ENCODE measurements around the gene BMS1. TPM values are rescaled to one million over a fixed set of nuclear protein-coding genes. Genes with fewer than 3 reads are reported as not detected.
"Not testable (repeated sequence)": the region's sequence is repeated elsewhere in the genome, so short reads cannot be mapped to it uniquely, and the experiment has no call there.

Gene BMS1
- total RNA-seq, 1 experiment from 2014 or later, result 36.3 TPM

GRCh38 chr10:42827201-42827600, 44.6 kb downstream of the BMS1 start:
- Histone ChIP-seq H3K27me3 (replicated peaks; ENCODE audit: control insufficient read depth, insufficient read depth, low read length) (no peaks in the 10 kb centered on the region), H3K4me3 (ENCODE audit: low read depth, low read length) (no peak overlapping the region), H3K4me1 (no peaks in the 10 kb centered on the region), H3K9me3 (no peaks in the 10 kb centered on the region), H3K36me3 (ENCODE audit: control insufficient read depth, insufficient read depth, low read length) (peaks cover 2% of the 10 kb centered on the region)
- Mint-ChIP-seq H3K27me3 (ENCODE audit: insufficient read depth, unreplicated experiment) (no peaks in the 10 kb centered on the region), H3K4me3 (ENCODE audit: unreplicated experiment) (no peak overlapping the region), H3K36me3 (ENCODE audit: insufficient read depth, unreplicated experiment) (peaks cover 89% of the 10 kb centered on the region), H3K27ac (ENCODE audit: unreplicated experiment) (no peak overlapping the region), H3K9me3 (ENCODE audit: unreplicated experiment) (no peaks in the 10 kb centered on the region), H3K4me1 (ENCODE audit: low read depth, unreplicated experiment) (no peaks in the 10 kb centered on the region)
- intact Hi-C loops (cut with micrococcal nuclease; ENCODE audit: unreplicated experiment), result no loop called here
- ChIA-PET CTCF (no interaction called here), POLR2A (no interaction called here)
- peak in 1 of 2 experiments; percentile 23 for DNase-seq
- no TSS peak for BruUV-seq (replicated peaks)
- peak; percentile 13 to 26 for TF ChIP-seq CTCF (IDR thresholded peaks at IDR 0.05; ENCODE audit: insufficient read depth in 1 of 2, low read depth in 1 of 2, low read length in 1 of 2, severe bottlenecking in 1 of 2, unreplicated experiment in 1 of 2)

GRCh38 chr10:42828391-42828790, 45.8 kb downstream of the BMS1 start:
- CTCF ChIA-PET; H3K9me3 Mint-ChIP-seq (ENCODE audit: unreplicated experiment); H3K4me3 ChIP-seq (ENCODE audit: low read depth, low read length); H3K27me3 Mint-ChIP-seq (ENCODE audit: insufficient read depth, unreplicated experiment); H3K9me3 ChIP-seq; H3K27me3 ChIP-seq (replicated peaks; ENCODE audit: control insufficient read depth, insufficient read depth, low read length); intact Hi-C loops (cut with micrococcal nuclease; ENCODE audit: unreplicated experiment); POLR2A ChIA-PET; H3K36me3 ChIP-seq (ENCODE audit: control insufficient read depth, insufficient read depth, low read length); H3K27ac Mint-ChIP-seq (ENCODE audit: unreplicated experiment); DNase-seq; BruUV-seq (replicated peaks); H3K4me3 Mint-ChIP-seq (ENCODE audit: unreplicated experiment); H3K4me1 Mint-ChIP-seq (ENCODE audit: low read depth, unreplicated experiment); H3K4me1 ChIP-seq: not testable (repeated sequence)
- peaks cover 81% of the 10 kb centered on the region for H3K36me3 Mint-ChIP-seq (ENCODE audit: insufficient read depth, unreplicated experiment)

- Histone ChIP-seq H3K27me3 (replicated peaks; ENCODE audit: control insufficient read depth, insufficient read depth, low read length) (no peaks in the 10 kb centered on the region), H3K36me3 (ENCODE audit: control insufficient read depth, insufficient read depth, low read length) (peaks cover 2% of the 10 kb centered on the region), H3K4me1 (no peaks in the 10 kb centered on the region), H3K9me3 (no peaks in the 10 kb centered on the region), H3K4me3 (ENCODE audit: low read depth, low read length) (no peak overlapping the region)
- no peak for DNase-seq
- no peak for TF ChIP-seq CTCF (IDR thresholded peaks at IDR 0.05; ENCODE audit: insufficient read depth in 1 of 2, low read depth in 1 of 2, low read length in 1 of 2, severe bottlenecking in 1 of 2, unreplicated experiment in 1 of 2)
- BruUV-seq (replicated peaks), result no TSS peak
- Mint-ChIP-seq H3K4me3 (ENCODE audit: unreplicated experiment) (no peak overlapping the region), H3K36me3 (ENCODE audit: insufficient read depth, unreplicated experiment) (peaks cover 63% of the 10 kb centered on the region), H3K27ac (ENCODE audit: unreplicated experiment) (no peak overlapping the region), H3K4me1 (ENCODE audit: low read depth, unreplicated experiment) (no peaks in the 10 kb centered on the region), H3K9me3 (ENCODE audit: unreplicated experiment) (no peaks in the 10 kb centered on the region), H3K27me3 (ENCODE audit: insufficient read depth, unreplicated experiment) (no peaks in the 10 kb centered on the region)
- intact Hi-C loops (cut with micrococcal nuclease; ENCODE audit: unreplicated experiment), result no loop called here
- ChIA-PET CTCF (no interaction called here), POLR2A (no interaction called here)
Observed at GRCh38 chr10:42830237-42830636, 47.6 kb downstream of the BMS1 start.

GRCh38 chr10:42836096-42836495, 53.5 kb downstream of the BMS1 start:
- Histone ChIP-seq H3K36me3 (ENCODE audit: control insufficient read depth, insufficient read depth, low read length) (no peaks in the 10 kb centered on the region), H3K4me3 (ENCODE audit: low read depth, low read length) (no peak overlapping the region), H3K9me3 (no peaks in the 10 kb centered on the region), H3K27me3 (replicated peaks; ENCODE audit: control insufficient read depth, insufficient read depth, low read length) (no peaks in the 10 kb centered on the region), H3K4me1 (no peaks in the 10 kb centered on the region)
- CTCF ChIA-PET, result no interaction called here
- TF ChIP-seq CTCF (IDR thresholded peaks at IDR 0.05; ENCODE audit: insufficient read depth in 1 of 2, low read depth in 1 of 2, low read length in 1 of 2, severe bottlenecking in 1 of 2, unreplicated experiment in 1 of 2), result no peak
- intact Hi-C loops (cut with micrococcal nuclease; ENCODE audit: unreplicated experiment), result no loop called here
- H3K9me3 Mint-ChIP-seq (ENCODE audit: unreplicated experiment), result no peaks in the 10 kb centered on the region
- no peak overlapping the region for H3K4me3 Mint-ChIP-seq (ENCODE audit: unreplicated experiment)
- H3K27me3 Mint-ChIP-seq (ENCODE audit: insufficient read depth, unreplicated experiment), result peaks cover 4% of the 10 kb centered on the region
- no peak for DNase-seq
- no TSS peak for BruUV-seq (replicated peaks)
- no peaks in the 10 kb centered on the region for H3K4me1 Mint-ChIP-seq (ENCODE audit: low read depth, unreplicated experiment)
- H3K36me3 Mint-ChIP-seq (ENCODE audit: insufficient read depth, unreplicated experiment), result peaks cover 14% of the 10 kb centered on the region
- POLR2A ChIA-PET, result no interaction called here
- no peak overlapping the region for H3K27ac Mint-ChIP-seq (ENCODE audit: unreplicated experiment)
